ENCODE measurements around the gene MYADML2. TPM values are rescaled to one million over a fixed set of nuclear protein-coding genes. Genes with fewer than 3 reads are reported as not detected.
A peak's percentile ranks its signal among the peaks of the same experiment; 100 is the strongest.

The MYADML2 gene
- total and polyA plus RNA-seq, 2 experiments from 2014 or later: 0.70 to 1.7 TPM

GRCh38 chr17:81902653-81903414, 44.2 kb downstream of the MYADML2 start:
- H3K36me3 ChIP-seq (ENCODE audit: insufficient read depth): peaks cover 4% of the 10 kb centered on the region; the same call in 1 of the 2 replicates
- Mint-ChIP-seq H3K27me3 (ENCODE audit: insufficient read depth, low read depth, poor library complexity) (peaks cover 17% of the 10 kb centered on the region), H3K27ac (no peak overlapping the region), H3K4me1 (peaks cover 3% of the 10 kb centered on the region; the same call in 2 of the 3 replicates), H3K36me3 (ENCODE audit: low read depth) (peaks cover 17% of the 10 kb centered on the region), H3K4me3 (peak overlapping the region; percentile 50; the same call in 2 of the 3 replicates), H3K9me3 (no peaks in the 10 kb centered on the region)
- DNase-seq (ENCODE audit: low spot score) (peak; percentile 73), ATAC-seq (peak; percentile 56)
- peak overlapping the region; percentile 60 for H3K4me3 ChIP-seq
- no peaks in the 10 kb centered on the region; the same call in 1 of the 2 replicates for H3K4me1 ChIP-seq (ENCODE audit: insufficient read depth)
- no peaks in the 10 kb centered on the region for H3K9me2 ChIP-seq (ENCODE audit: insufficient read depth)
- no peak overlapping the region for H3K27ac ChIP-seq (ENCODE audit: low read depth)
- H3K4me2 ChIP-seq: peak overlapping the region; percentile 85
- TF ChIP-seq CTCF (conservative IDR thresholded peaks at IDR 0.05; ENCODE audit: low read depth in 2 of 2) (no peak), POLR2AphosphoS5 (IDR thresholded peaks at IDR 0.05; ENCODE audit: low read depth) (peak; percentile 17), REST (IDR thresholded peaks at IDR 0.05; ENCODE audit: unreplicated experiment) (no peak), JUNB (IDR thresholded peaks at IDR 0.05; ENCODE audit: unreplicated experiment) (no peak), ZNF462 (CRISPR knock-in tag; IDR thresholded peaks at IDR 0.05) (no peak), EZH2phosphoT487 (IDR thresholded peaks at IDR 0.05; ENCODE audit: unreplicated experiment) (no peak), ZNF114 (CRISPR knock-in tag; IDR thresholded peaks at IDR 0.05) (no peak), ETS1 (IDR thresholded peaks at IDR 0.05) (no peak), NANOG (IDR thresholded peaks at IDR 0.05; ENCODE audit: borderline replicate concordance) (no peak), EZH2 (IDR thresholded peaks at IDR 0.05; ENCODE audit: low read depth, unreplicated experiment) (peak; percentile 10), STAT1 (IDR thresholded peaks at IDR 0.05; ENCODE audit: unreplicated experiment) (no peak), ZNF331 (CRISPR knock-in tag; IDR thresholded peaks at IDR 0.05; ENCODE audit: low read depth) (no peak), CREB1 (CRISPR knock-in tag; IDR thresholded peaks at IDR 0.05; ENCODE audit: low read depth) (no peak)
- no peaks in the 10 kb centered on the region for H3K79me2 ChIP-seq (replicated peaks; ENCODE audit: insufficient read depth)
- H4K20me1 ChIP-seq (replicated peaks; ENCODE audit: insufficient read depth): no peaks in the 10 kb centered on the region
- H2AFZ ChIP-seq: no peak overlapping the region
- peaks cover 18% of the 10 kb centered on the region for H3K27me3 ChIP-seq (ENCODE audit: insufficient read depth)
- H3F3A ChIP-seq (replicated peaks; ENCODE audit: low read depth): peaks cover 15% of the 10 kb centered on the region

Measured in GM23338 (cell line).